Spleen (tissue), 7 donors: ENCODE data around the gene HMX1.

Source experiments
- CTCF ChIP-seq, 11 experiments: fragments of 200-600 bp in 7 of 11; fragments of 450-650 bp in 4 of 11; sonication (generic) in 4 of 11; IDR thresholded peaks in 8 of 11; conservative IDR thresholded peaks in 3 of 11; 1 replicate in 7 of 11; 2 replicates in 4 of 11; pipeline versions ENCODE4 v1.4.0 to v1.8.0; 2016 to 2021; ENCODE audit warnings: antibody characterized with exemption in 11 of 11, inconsistent platforms in 4 of 11, mild to moderate bottlenecking in 1 of 11
- POLR2AphosphoS5 ChIP-seq, 3 donors: sonication (generic); formaldehyde crosslinking; IDR thresholded peaks; one replicate each; pipeline ENCODE4 v1.5.1; 2017; ENCODE audit warnings: antibody characterized with exemption in 3 of 3
- donor health status: DM: no; HTN: no; CAD: no; lungs with moderate emphysema.
- donor health status: DM: no; HTN: no; CAD: no.
- donor health status: DM: no; HTN: no; CAD: no.

GRCh38 chr4:8874003-8874895, 2.6 kb upstream of the HMX1 start:
- no peak for TF ChIP-seq POLR2AphosphoS5 (IDR thresholded peaks at IDR 0.05)
- TF ChIP-seq CTCF (IDR thresholded peaks at IDR 0.05 in 8 of 11, conservative IDR thresholded peaks at IDR 0.05 in 3 of 11): no peak
